NCI-H345 treated with DMSO at 0.1 percent for 48 hours (cell line): ENCODE data around the gene CFAP77.

Experiments used
- DNase-seq: peaks from one replicate; lab custom pipeline; 2025; ENCODE audit not compliant: unreplicated experiment; lab: John Stamatoyannopoulos, UW

CFAP77 gene

DNA sequence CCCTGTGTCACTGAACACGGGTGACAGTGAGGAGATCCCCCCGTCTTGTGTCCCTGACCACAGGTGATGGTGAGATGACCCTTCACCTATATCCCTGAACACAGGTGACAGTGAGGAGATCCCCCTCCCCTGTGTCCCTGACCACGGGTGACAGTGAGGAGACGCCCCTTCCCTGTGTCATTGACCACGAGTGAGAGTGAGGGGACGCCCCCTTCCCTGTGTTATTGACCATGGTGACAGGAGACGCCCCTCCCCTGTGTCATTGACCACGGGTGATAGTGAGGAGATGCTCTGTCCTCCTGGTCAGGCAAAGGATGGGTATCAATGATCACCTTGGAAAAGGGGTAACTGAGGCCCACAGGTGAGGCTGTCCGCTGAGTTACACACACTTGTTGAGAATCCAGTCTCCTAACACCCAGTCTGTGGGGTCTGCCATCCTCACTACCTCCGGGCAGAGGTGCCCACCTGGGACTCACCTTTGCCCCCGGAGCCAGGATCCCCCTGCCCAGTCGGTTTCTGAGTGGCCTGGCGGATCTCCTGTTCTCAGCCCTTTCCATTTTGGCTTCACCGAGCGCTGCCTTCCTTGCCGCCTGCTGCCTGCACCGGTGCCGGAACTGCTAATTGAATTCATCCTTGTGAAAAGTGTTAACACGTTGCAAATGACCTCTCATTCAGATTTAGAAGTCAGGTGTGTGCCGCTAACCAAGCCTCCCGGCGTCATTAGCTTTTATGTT is 104.2 kb downstream of the CFAP77 start:
- DNase-seq: no peak

DNA sequence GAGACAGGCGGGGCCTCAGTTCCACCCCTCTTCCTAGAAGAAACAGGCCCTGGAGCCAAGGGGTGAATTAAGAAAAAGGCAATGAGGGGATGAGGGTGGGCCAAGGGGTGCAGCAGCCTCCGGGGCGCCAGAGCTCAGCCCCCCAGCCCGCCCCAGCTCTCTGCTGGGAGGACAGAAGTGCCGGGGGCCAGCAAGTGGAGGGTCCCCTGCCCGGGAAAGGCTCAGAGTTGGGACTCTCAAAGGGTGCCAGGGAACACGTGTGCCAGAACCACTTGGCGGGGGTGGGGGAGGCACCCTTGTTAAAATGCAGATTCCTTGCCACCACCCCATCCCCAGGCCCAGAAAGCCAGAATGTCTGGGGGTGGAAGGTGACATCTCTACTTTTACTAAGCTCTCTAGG is 104.8 kb downstream of the CFAP77 start:
- no peak for DNase-seq

DNA sequence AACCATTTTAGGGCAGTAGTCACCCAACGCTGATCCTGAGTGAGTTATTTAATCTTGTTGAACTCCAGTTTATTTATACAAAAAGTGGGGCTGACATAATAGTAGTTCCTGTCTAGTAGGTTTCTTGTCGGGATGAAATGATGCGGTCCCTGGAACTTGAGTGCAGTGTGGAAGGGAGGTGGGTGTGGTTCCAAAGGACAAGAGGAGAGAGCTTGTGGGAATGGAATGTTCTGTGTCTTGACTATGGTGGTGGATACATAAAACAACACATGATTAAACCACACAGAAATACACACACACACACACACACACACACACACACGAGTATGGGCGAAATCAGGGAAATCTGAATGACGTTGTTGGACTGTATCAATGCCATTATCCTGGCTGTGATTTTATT is 106.3 kb downstream of the CFAP77 start:
- DNase-seq: no peak

DNA sequence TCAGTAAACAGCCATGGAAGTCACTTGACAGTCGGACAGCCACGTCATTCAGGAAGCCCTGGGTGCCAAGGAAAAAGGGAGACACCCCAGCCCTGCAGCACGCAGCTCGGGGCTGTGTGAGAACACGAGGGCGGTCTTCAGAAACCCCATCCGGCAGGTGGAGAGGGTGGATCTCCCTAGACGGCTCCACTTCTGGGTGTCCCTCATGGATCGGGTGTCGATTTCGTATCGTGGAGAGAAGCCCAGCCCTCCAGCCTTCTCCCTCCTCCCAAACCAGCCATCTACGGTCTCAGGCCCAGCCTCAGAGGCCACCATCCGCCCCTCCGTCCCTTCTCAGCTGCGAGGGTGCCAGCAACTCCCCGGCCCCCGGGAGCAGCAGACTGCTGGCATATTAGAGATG is 106.9 kb downstream of the CFAP77 start:
- no peak for DNase-seq

DNA sequence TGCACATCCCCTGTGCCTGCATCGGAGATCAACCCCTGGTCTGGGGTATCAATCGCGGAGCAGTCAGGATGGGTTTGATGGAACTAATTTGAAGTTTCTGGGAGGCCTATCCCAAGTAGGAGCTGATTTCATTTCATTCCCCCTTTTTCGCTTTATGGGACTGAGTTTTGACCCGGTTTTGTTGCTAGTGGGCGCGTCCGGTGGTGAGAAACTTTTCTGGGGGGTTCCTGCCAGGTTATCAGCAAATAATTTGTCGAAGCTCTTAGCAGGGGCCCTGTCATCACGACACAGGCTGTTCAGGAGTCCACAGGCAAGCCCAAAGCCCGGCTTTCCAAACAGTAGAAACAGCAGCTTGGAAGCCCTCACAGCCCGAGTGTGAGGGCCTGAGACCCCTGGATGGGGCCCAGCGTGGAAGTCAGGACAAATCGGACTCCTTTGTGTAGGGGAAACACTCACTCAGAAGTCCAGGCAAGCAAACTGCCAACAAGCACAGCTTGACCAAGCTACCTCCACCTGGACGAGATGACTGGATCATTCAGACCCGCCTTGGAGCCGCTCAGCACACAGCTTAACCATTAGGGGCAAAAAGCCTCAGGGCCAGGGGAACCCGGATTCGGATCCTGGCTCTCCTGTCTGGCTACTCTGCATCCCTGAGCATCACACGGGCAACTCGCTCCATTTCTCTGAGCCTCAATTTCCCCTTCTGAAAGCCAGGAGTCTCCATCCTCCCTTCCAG is 108.0 kb downstream of the CFAP77 start:
- no peak for DNase-seq

DNA sequence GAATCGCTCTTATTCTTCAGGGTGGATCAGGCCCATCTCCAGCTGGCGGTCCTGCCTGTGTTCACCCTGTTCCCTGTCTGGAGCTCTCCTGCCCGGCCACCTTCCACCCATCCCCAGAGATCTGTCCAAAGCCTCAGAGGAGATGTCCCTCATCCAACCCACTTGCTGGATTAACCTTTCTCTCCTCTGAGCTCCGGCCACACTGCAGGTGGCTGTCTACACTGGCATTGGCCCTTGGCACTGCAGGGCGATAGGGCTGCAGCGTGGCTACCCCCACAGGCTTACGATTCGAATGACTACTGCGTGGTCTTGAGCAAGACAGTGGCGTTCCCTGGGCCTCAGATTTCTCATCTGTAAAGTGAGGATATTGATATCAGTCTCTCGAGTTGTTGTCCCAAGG is 108.6 kb downstream of the CFAP77 start:
- no peak for DNase-seq

DNA sequence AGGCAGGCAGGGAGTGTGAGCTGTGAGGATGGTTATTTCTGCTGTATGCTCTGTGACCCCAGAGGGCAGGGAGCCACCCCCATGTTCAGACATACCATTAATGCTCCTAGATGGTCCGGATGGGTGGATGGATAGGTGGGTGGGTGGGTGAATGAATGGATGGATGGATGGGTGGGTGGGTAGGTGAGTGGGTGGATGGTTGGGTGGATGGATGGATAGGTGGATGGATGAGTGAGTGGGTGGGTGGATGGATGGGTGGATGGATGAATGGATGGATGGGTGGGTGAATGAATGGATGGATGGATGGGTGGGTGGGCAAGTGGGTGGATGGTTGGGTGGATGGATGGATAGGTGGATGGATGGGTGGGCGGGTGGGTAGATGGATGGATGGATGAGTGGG is 109.0 kb downstream of the CFAP77 start:
- DNase-seq: no peak

DNA sequence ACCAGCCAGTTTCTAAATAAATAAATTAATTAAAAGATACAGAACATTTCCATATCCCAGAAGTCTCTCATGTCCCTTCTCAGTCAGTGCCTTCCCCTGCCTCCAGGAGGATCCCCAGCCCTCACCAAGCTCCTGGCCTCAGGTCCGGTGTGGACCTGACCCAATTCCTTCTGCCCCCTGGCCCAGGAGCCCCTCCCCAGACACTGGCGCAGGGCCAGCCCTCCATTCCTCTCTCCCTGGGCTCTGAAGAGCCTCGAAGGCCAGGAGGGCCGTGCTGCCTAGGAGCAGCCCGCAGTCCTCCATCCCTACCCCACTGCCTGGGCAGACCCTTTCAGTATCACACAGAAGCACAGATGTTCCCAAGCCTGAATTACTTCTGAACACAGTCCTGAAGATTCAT is 110.6 kb downstream of the CFAP77 start:
- no peak for DNase-seq

DNA sequence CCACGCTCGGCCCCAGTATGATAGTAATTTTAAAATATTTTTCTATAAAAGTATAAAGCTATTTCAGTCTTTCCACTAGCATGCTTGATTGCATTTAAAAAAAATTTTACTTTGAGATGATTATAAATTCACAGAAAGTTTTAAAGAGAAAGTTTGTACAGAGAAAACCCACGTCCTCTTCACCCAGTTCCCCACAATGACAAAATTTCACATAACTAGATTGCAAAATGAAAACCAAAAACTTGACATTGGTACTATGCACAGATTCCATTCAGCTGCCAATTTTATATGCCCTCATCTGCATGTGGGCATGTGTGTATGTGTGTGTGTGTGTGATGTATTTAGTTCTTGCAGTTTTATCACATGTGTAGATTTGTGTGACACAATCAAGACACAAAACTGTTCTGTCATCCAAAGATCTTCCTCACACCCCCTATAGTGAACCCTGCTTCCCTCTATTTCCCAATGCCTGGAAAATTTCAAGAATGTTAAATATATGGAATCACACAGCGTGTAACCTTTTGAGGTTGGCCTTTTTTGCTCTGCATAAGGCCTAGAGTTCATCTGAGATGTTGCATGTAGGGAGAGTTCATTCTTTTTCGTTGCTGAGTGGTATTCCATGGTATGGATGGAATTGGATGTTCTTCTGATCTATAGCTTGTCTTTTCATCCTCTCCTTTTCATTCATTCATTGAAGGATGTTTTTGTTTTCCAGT is 115.5 kb downstream of the CFAP77 start:
- DNase-seq: no peak

DNA sequence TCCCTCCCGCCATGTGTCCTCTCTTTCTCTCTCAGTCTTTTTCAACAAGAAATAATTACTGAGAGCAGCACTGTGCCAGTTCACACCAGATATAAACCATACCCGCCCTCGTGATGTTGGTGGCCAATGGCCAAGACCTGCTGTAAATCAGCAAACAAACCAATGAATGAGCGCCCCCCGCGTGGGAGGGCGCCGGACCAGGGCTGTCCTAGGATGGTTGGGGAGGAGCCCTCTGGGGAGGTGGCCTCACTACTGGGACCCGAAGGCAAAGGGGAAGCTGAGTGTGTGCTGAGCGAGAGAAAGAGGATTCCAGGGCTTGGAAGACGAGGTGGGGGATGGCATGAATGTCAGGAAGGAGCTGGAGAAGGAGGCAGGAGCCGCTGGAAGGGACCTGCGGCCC is 121.2 kb downstream of the CFAP77 start:
- DNase-seq: no peak

DNA sequence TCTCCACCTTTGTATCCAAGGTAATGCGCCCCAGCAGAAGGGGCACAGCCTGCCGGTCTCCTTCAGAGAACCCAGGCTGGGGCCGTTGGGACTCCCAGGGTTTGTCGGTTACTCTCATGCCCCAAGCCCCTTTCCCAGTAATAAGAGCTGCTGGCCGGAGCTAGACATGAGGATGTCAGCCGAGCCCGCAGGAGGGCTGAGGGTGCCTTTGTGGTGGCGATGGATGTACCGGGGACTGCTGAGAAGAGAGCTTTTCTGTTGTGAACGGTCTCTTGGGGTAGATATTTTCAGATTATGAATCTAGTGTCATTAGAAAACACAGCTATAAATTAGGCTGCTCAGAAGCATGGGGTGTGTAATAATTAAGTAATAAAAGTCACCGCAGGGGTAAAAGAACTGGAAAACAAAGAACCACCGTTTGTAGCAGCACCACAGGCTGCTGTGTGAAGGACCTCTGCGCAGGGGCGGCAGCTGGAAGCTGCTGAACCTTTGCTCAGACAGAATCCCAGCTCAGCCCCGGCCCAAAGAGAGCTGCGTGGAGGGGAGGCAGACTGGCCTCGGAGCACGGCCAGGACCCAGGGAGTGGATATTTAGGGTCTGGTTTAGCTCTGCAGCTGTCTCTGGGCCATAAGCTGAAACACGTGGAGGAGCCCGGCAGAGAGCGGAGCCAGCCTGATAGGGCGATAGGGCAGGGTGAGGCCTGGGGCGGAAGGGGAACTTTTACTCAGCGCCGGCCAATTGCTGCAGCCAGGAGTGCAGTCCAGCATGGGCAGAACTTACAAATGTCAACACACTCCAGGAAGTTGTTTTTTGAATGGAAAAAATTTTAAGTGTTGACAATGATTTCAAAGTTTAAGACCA is 121.9 kb downstream of the CFAP77 start:
- no peak for DNase-seq

DNA sequence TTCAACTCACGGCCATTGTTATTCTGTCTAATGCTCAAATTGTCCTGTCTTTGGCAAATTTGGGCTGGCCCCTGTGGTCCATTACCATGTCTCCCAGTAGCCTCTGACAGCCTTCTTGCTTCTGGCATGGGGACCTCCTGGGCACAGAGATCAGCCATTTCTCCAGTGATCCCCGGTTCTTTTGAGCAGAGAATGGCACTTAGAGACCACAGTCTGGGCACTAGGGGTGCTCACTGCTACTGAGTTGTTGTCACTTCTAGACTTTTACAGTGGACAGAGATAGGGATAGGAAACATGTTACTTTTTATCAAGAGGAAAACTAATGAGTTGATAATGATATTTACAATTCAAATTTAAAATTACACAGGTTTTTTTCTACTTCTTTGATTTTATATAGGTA is 124.8 kb downstream of the CFAP77 start:
- no peak for DNase-seq

DNA sequence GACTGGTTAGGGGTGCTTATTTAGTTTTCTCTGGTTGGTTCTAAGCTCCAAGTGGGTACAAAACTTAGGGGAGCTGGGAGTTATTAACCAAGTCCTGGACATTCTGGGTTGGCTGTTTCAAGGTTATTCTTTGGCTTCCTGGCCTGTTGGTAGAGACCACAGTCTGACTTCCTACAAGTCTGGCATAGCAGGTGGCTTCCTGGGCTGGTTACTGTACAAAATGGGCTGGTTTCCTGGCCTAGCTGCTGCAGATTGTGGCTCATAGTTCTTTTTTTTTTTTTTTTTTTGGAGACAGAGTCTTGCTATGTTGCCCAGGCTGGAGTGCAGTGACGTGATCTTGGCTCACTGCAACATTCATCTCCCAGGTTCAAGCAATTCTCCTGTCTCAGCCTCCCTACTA is 126.1 kb downstream of the CFAP77 start:
- DNase-seq: no peak

DNA sequence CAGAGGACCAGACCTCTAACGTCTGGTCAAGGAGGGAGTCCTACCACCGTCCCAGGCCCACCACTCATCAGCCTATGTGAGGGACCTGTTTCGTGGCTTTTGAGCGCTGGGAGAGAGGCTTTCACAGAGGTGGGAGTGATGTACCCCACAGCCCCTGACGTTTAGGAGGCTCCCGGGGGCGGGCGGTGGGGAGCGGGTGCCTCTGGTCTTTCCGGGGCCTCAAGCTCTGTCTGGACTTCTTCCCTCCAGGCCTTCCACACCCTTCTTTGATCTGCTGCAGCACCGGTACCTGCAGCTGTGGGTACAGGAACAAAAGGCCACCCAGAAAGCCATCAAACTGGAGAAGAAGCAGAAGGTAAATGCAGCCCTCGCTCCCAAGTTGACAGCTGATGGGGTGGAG is 127.3 kb downstream of the CFAP77 start:
- DNase-seq: no peak

DNA sequence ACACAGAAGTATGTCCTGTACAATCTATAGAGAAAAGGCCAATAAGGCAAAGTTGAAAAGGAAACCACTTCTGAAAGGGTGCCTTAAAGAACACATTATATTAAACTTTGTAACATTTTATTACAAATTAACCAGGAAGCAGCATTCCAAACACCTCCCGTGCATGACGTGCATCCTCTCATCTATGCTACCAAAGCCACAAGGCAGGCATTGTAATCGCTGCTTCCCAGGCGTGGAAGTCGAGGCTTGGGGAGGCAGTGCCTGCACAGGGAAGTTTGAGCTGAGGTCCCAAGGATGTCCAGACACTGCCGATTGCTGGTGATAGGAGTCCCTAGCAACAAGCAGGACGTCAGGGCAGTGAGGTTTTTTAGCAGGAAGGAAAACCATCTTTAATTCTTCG is 128.1 kb downstream of the CFAP77 start:
- DNase-seq: no peak

DNA sequence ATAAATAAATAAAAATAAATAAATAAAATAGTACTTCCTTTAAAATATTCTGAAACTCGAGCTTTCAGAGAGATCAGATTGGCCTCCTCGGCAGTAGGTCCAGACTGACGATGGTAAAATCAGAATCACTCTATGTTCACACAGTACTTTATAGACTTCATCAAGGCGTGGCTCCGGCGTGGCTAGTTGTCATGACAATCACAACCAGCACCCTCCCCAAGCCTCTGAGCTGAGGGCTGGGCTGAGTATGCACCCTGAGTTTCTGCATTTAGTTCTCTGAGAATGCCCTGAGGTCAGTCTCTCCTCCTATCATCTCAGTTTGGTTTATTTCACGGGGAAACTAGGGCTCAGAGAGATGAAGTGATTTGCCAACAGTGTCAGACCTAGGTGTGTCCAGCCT is 129.1 kb downstream of the CFAP77 start:
- no peak for DNase-seq

DNA sequence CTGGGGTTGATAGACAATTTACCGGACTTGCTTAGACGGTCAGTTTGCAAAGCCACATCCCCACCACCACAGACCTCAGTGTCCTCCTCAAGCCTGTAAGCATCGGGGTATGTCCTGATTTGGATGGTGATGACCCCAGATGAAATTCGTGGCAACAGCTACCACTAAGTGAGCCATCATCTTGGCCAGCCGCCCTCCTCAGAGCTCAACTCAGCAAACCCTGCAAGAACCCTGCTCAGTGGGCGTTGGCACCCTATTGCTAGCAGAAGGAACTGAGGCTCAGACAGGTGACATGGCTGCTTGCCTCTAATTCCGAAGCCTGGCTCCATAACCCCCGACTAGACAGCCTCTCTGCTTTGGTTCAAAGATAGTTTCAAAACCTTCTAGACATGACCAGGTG is 131.0 kb downstream of the CFAP77 start:
- DNase-seq: no peak

DNA sequence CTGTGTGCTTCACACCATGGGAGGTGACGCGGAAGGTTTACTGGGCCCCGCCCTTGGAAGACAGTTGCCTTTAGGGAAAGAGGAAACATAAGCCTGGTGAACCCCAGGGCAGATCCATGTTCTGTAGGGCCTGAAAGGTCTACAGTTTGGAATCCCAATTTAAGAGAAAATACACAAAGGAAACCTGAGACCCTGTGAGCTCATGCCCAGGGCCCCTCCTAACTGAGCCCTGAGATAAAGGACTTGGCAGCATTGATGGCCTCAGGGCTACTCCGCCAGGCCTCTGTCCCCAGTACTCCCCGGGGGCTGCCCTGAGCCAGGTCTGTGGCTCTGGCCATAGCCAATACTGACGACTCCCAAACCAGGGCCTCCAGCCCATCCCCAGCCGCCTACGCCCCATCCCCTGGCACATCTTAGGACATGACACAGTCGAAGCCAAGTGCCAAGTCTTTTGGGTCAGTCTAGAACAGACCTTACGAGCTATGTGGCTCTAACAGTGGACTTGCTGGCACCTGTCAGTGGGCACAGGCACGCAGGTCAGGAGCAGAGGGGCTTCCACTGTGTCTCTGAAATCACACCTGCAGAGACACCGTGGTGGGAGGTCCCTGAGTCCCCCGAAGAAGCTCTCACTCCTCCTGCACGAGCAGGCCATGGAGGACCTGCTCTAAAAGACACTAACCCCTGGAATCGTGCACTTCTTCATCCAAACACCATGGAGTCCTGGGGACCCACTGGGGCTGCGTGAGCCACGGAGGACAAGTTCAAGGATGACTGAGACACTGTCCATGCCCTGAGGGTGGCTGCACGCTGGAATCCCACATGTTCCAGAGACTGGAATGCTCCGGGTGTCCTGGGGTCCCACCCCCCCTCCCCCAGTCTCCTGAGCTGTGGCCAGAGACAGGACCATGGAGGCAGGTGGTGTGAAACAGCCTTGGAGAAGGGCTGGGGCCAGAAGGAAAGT is 132.1 kb downstream of the CFAP77 start:
- no peak for DNase-seq

DNA sequence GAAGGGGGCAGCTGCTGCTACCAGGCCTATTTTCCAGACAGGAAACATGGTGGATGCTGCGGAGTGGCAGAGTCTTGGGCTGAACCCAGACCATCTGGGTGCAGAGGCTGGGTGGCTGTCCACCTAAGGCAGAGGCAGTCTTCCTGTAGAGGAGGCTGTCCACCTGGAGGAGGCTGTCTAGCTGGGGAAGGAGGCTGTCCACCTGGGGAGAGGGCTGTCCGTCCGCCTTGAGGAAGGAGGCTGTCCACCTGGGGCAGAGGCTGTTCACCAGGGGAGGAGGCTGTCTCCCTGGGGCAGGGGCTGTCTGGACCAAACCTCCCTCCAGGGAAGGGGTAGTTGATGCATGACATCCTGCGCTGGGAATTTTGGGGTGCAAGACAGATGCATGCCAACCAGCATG is 133.2 kb downstream of the CFAP77 start:
- no peak for DNase-seq

DNA sequence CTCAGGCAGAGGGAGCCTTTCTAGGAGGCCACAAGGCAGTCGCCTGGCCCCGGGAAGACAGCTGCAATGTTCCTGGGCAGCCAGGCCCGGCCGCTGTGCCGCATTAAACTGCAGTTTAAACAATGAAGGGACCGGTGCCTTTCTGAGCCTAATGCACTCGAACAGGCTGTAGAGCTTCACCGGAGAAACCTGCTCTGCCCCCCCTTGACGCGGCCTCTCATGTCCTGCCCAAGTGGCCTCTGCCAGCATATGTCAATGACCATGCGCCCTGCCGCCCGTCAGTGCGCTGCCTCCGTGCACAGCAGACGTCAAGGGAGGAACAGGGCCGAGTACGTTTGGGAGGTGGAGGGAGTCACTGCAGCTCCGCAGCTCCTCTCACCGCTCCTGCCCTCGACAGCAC is 133.9 kb downstream of the CFAP77 start:
- no peak for DNase-seq
